ENCODE measurements around the gene ACIN1. TPM values are rescaled to one million over a fixed set of nuclear protein-coding genes. Genes with fewer than 3 reads are reported as not detected.
"Not testable (repeated sequence)": the region's sequence is repeated elsewhere in the genome, so short reads cannot be mapped to it uniquely, and the experiment has no call there.

Gene ACIN1
- total RNA-seq, 2 experiments from 2014 or later = 282 to 288 TPM

- ATAC-seq (ENCODE audit: poor library complexity); H3K36me3 Mint-ChIP-seq (ENCODE audit: low read depth); DNase-seq; H3K4me3 ChIP-seq (ENCODE audit: low read length); intact Hi-C loops (cut with DNase I, micrococcal nuclease); H3K4me1 ChIP-seq (ENCODE audit: insufficient read depth, low read length); H3K27ac Mint-ChIP-seq; H3K27me3 Mint-ChIP-seq; H3K9me3 ChIP-seq (ENCODE audit: control insufficient read depth in 1 of 2, insufficient read depth in 1 of 2, low read length in 2 of 2); H3K4me3 Mint-ChIP-seq; H3K4me1 Mint-ChIP-seq (ENCODE audit: low read depth); H3K36me3 ChIP-seq (ENCODE audit: insufficient read depth, low read length); CTCF ChIA-PET; POLR2A ChIA-PET; H3K9me3 Mint-ChIP-seq; H3K27ac ChIP-seq (ENCODE audit: low read depth in 1 of 2, low read length in 2 of 2): not testable (repeated sequence)
- H3K27me3 ChIP-seq (ENCODE audit: control insufficient read depth in 1 of 2, insufficient read depth in 2 of 2, low read length in 2 of 2) = peaks cover 12 to 13% of the 10 kb centered on the region in 2 experiments
These were observed 12.7 kb upstream of the ACIN1 start for GRCh38 chr14:23107620-23108019.

DNA sequence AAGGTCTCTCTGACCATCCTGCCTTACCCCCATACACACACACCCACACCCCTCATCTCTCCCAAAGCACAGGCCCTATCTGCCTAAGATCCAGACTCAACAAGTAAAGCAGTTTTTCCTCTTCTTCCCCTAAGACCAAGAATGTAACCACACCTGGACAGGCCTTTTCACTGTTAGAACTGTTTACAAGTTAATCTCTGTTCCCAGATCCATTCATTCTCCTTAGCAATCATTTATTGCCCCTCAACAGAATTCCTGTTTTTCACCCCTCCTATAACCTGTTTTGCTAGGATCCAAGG, 11.8 kb upstream of the ACIN1 start:
- ChIA-PET CTCF (no interaction called here), POLR2A (no interaction called here)
- Mint-ChIP-seq H3K4me3 (no peak overlapping the region), H3K9me3 (no peaks in the 10 kb centered on the region), H3K27me3 (no peaks in the 10 kb centered on the region), H3K27ac (no peak overlapping the region), H3K36me3 (ENCODE audit: low read depth) (no peaks in the 10 kb centered on the region), H3K4me1 (ENCODE audit: low read depth) (no peaks in the 10 kb centered on the region)
- Histone ChIP-seq H3K27ac (ENCODE audit: low read depth in 1 of 2, low read length in 2 of 2) (no peak overlapping the region), H3K27me3 (ENCODE audit: control insufficient read depth in 1 of 2, insufficient read depth in 2 of 2, low read length in 2 of 2) (peaks cover 4 to 5% of the 10 kb centered on the region in 2 experiments), H3K36me3 (ENCODE audit: insufficient read depth, low read length) (no peaks in the 10 kb centered on the region), H3K9me3 (ENCODE audit: control insufficient read depth in 1 of 2, insufficient read depth in 1 of 2, low read length in 2 of 2) (no peaks in the 10 kb centered on the region), H3K4me1 (ENCODE audit: insufficient read depth, low read length) (no peaks in the 10 kb centered on the region), H3K4me3 (ENCODE audit: low read length) (no peak overlapping the region)
- intact Hi-C loops (cut with DNase I, micrococcal nuclease) = no loop called here
- ATAC-seq (ENCODE audit: poor library complexity) (no peak), DNase-seq (no peak)
- TF ChIP-seq, protein P1, sequence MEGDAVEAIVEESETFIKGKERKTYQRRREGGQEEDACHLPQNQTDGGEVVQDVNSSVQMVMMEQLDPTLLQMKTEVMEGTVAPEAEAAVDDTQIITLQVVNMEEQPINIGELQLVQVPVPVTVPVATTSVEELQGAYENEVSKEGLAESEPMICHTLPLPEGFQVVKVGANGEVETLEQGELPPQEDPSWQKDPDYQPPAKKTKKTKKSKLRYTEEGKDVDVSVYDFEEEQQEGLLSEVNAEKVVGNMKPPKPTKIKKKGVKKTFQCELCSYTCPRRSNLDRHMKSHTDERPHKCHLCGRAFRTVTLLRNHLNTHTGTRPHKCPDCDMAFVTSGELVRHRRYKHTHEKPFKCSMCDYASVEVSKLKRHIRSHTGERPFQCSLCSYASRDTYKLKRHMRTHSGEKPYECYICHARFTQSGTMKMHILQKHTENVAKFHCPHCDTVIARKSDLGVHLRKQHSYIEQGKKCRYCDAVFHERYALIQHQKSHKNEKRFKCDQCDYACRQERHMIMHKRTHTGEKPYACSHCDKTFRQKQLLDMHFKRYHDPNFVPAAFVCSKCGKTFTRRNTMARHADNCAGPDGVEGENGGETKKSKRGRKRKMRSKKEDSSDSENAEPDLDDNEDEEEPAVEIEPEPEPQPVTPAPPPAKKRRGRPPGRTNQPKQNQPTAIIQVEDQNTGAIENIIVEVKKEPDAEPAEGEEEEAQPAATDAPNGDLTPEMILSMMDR (IDR thresholded peaks at IDR 0.05) = no peak

GRCh38 chr14:23105348-23105824, 10.4 kb upstream of the ACIN1 start:
- Mint-ChIP-seq H3K4me1 (ENCODE audit: low read depth) (peaks cover 6% of the 10 kb centered on the region), H3K36me3 (ENCODE audit: low read depth) (peaks cover 2% of the 10 kb centered on the region), H3K27me3 (no peaks in the 10 kb centered on the region), H3K9me3 (no peaks in the 10 kb centered on the region), H3K27ac (no peak overlapping the region), H3K4me3 (no peak overlapping the region)
- no peak for DNase-seq
- Histone ChIP-seq H3K27me3 (ENCODE audit: control insufficient read depth in 1 of 2, insufficient read depth in 2 of 2, low read length in 2 of 2) (peaks cover under 1 to 5% of the 10 kb centered on the region in 2 experiments), H3K27ac (ENCODE audit: low read depth in 1 of 2, low read length in 2 of 2) (no peak overlapping the region), H3K36me3 (ENCODE audit: insufficient read depth, low read length) (no peaks in the 10 kb centered on the region), H3K4me1 (ENCODE audit: insufficient read depth, low read length) (no peaks in the 10 kb centered on the region), H3K9me3 (ENCODE audit: control insufficient read depth in 1 of 2, insufficient read depth in 1 of 2, low read length in 2 of 2) (no peaks in the 10 kb centered on the region), H3K4me3 (ENCODE audit: low read length) (no peak overlapping the region)
- intact Hi-C loops (cut with DNase I, micrococcal nuclease) = no loop called here
- TF ChIP-seq, protein P1 (IDR thresholded peaks at IDR 0.05) = no peak
- ATAC-seq (ENCODE audit: poor library complexity) = no peak
- ChIA-PET POLR2A (no interaction called here), CTCF (interaction anchor here (0.7 kb wide), 1 partner anchor 15 kb away, joined by 3 read pairs; no protein-coding TSS in a partner anchor)

- Histone ChIP-seq H3K4me1 (ENCODE audit: insufficient read depth, low read length) (no peaks in the 10 kb centered on the region), H3K27ac (ENCODE audit: low read depth in 1 of 2, low read length in 2 of 2) (no peak within 1 kb of the TSS), H3K27me3 (ENCODE audit: control insufficient read depth in 1 of 2, insufficient read depth in 2 of 2, low read length in 2 of 2) (no peaks in the 10 kb centered on the region), H3K4me3 (ENCODE audit: low read length) (no peak within 1 kb of the TSS), H3K9me3 (ENCODE audit: control insufficient read depth in 1 of 2, insufficient read depth in 1 of 2, low read length in 2 of 2) (no peaks in the 10 kb centered on the region), H3K36me3 (ENCODE audit: insufficient read depth, low read length) (no peaks in the 10 kb centered on the region)
- POLR2A ChIA-PET = no interaction called here
- H3K9me3 Mint-ChIP-seq = no peaks in the 10 kb centered on the region
- TF ChIP-seq, protein P1 (IDR thresholded peaks at IDR 0.05) = no peak
- peaks cover 4% of the 10 kb centered on the region for H3K36me3 Mint-ChIP-seq (ENCODE audit: low read depth)
- no peak within 1 kb of the TSS for H3K4me3 Mint-ChIP-seq
- CTCF ChIA-PET = interaction anchor here (1.5 kb wide), 1 partner anchor 36 kb away, joined by 4 read pairs; no protein-coding TSS in a partner anchor
- H3K27ac Mint-ChIP-seq = no peak within 1 kb of the TSS
- peaks cover 8% of the 10 kb centered on the region for H3K4me1 Mint-ChIP-seq (ENCODE audit: low read depth)
- ATAC-seq (ENCODE audit: poor library complexity) (no peak), DNase-seq (no peak)
- intact Hi-C loops (cut with DNase I, micrococcal nuclease) = no loop called here
- no peaks in the 10 kb centered on the region for H3K27me3 Mint-ChIP-seq
These were observed 9.8 kb upstream of the ACIN1 start, which contains the start of gene CIROP for GRCh38 chr14:23104591-23105347. TSS of gene CIROP (minus strand) at chr14:23104989. CDS start at chr14:23104920, 69 bp downstream.
